Liver (tissue), 3 donors: Measurements from ENCODE around the gene SOCS3.

Experiments used
- HNF4G ChIP-seq: IDR thresholded peaks from 2 replicates; pipeline ENCODE4 v1.6.1; 2016; ENCODE audit warnings: antibody characterized with exemption
- JUND ChIP-seq, 2 donors: IDR thresholded peaks; 2 replicates each; pipeline ENCODE4 v1.6.1; 2016; ENCODE audit warnings: antibody characterized with exemption in 2 of 2
- MAX ChIP-seq: IDR thresholded peaks from 2 replicates; pipeline ENCODE4 v1.6.1; 2016; ENCODE audit warnings: antibody characterized with exemption
- RAD21 ChIP-seq, 2 donors: IDR thresholded peaks; 2 replicates each; pipeline ENCODE4 v1.6.1; 2016; ENCODE audit warnings: antibody characterized with exemption in 2 of 2, mild to moderate bottlenecking in 2 of 2
- REST ChIP-seq: IDR thresholded peaks from 2 replicates; pipeline ENCODE4 v1.6.1; 2016; ENCODE audit warnings: antibody characterized with exemption, mild to moderate bottlenecking
- RXRA ChIP-seq, 2 donors: IDR thresholded peaks; 2 replicates each; pipeline ENCODE4 v1.6.1; 2017 to 2018; ENCODE audit warnings: antibody characterized with exemption in 2 of 2, mild to moderate bottlenecking in 1 of 2
- YY1 ChIP-seq: IDR thresholded peaks from 2 replicates; pipeline ENCODE4 v1.6.1; 2016; ENCODE audit warnings: antibody characterized with exemption, mild to moderate bottlenecking
- TF ChIP-seq, protein P1 (sequence below): fragments of 150-350 bp; IDR thresholded peaks from 2 replicates; pipeline ENCODE4 v1.5.1; 2017; ENCODE audit warnings: improper control_type of control experiment, low read depth, low read length; ENCODE audit not compliant: missing input control
- donor health status: healthy.
- donor health status: healthy.

DNA sequence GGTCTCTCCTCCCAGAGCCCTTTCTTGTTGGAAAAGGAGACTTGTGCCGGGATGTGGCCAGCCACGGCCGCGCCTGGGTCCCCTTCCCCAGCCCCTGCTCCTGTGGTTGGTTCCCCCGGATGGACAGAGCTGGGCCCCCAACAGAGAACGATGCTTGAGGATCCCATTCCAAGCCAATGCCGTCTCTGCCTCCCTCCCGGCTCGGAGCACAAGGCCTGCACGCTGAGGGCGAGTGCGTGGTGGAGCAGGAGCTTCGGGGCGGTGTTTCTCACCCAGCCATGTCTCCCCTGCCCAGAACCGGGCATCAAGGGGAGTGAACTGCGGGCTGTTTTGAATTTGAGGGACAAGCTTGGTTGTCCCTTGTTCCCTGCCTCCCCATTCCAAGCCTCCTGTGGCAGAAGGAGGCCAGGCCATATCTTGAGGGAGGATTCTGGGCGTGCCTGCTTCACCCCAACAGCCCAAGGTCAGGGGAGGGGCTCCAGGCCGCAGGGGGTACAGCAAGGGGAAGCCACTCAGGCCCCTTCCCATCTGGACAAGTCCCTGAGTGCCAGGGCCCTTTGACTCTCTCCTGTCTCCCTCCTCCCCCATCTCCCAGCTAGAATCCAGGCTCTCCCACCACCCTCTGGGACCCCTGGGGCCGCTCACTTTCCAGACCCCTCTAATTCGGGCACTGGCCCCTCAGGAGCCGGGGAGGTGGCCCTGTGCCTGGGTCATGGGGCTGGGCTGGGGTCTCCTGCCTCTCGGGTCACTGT, 43.6 kb downstream of the SOCS3 start:
- TF ChIP-seq, protein P1, sequence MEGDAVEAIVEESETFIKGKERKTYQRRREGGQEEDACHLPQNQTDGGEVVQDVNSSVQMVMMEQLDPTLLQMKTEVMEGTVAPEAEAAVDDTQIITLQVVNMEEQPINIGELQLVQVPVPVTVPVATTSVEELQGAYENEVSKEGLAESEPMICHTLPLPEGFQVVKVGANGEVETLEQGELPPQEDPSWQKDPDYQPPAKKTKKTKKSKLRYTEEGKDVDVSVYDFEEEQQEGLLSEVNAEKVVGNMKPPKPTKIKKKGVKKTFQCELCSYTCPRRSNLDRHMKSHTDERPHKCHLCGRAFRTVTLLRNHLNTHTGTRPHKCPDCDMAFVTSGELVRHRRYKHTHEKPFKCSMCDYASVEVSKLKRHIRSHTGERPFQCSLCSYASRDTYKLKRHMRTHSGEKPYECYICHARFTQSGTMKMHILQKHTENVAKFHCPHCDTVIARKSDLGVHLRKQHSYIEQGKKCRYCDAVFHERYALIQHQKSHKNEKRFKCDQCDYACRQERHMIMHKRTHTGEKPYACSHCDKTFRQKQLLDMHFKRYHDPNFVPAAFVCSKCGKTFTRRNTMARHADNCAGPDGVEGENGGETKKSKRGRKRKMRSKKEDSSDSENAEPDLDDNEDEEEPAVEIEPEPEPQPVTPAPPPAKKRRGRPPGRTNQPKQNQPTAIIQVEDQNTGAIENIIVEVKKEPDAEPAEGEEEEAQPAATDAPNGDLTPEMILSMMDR: no peak
- no peak for TF ChIP-seq JUND (IDR thresholded peaks at IDR 0.05)
- TF ChIP-seq RXRA (IDR thresholded peaks at IDR 0.05): no peak
- no peak for TF ChIP-seq MAX
- no peak for TF ChIP-seq RAD21 (IDR thresholded peaks at IDR 0.05)
- TF ChIP-seq YY1: no peak
- no peak for TF ChIP-seq HNF4G
- no peak for TF ChIP-seq REST
